HUDEP-2 (cell line): ENCODE results near the gene CLIC3.
A peak's percentile ranks its signal among the peaks of the same experiment; 100 is the strongest.

Experiments
- DNase-seq, 76 experiments: peaks; one replicate each; lab custom pipeline; 2025; ENCODE audit not compliant: unreplicated experiment in 76 of 76; lab: John Stamatoyannopoulos, UW

The CLIC3 gene

DNA sequence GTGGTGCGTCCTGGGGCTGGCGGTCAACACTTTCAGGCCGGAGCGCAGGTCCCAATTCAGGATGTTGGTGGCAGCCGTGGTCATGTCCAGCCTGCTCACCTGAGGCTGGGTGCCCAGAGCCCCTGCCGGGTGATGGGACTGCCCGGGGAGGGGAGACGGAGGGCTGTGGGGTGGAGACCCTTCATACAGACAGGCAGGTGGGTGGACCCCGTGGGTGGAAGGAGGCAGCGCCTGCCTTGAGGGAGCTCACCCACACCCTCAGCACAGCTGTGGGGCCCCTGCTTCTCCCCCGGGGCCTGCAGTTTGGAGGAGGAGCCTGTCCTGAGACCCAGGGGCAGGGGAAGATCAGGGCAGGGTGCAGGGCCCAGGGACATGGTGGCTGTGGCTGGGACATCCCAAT, 26.0 kb downstream of the CLIC3 start:
- DNase-seq = no peak

DNA sequence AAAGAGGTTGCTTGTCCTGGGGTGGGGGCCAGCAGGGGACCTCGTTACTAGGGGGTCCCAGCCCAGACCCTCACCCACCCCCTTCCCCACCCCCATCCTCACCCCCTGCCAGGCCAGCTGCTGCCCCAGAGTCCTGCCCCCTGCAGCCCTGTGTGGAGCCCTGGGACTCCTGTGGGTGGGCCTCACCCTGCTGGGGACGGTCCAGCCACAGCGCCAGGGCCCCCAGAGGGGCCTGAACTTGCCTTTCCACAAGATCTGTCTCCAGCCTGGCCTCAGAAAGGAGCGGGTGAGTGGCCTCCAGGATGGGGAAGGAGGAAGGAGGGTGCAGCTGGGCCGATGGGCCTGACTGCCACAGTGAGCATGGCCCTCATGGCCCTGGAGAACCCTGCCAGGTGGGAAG, 26.6 kb downstream of the CLIC3 start:
- DNase-seq = no peak

DNA sequence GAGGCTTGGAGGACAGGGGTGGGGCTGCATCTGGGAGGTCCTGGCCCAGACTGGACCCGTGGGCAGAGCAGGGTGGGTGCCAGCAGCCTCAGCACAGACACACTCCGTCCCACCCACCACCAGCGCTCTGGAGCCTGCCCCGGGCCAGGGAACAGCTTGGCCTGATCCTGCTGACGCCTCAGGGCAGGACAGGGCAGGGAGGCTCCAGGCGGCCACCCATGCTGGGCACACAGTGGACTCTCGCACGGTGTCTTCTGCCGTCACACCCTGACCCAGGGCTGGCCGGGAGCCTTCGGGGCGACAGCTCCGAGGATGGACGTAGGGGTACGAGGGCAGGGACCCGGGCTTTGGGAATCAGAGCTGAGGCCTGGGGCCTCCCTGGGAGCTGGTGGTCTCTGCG, 27.2 kb downstream of the CLIC3 start:
- no peak for DNase-seq

DNA sequence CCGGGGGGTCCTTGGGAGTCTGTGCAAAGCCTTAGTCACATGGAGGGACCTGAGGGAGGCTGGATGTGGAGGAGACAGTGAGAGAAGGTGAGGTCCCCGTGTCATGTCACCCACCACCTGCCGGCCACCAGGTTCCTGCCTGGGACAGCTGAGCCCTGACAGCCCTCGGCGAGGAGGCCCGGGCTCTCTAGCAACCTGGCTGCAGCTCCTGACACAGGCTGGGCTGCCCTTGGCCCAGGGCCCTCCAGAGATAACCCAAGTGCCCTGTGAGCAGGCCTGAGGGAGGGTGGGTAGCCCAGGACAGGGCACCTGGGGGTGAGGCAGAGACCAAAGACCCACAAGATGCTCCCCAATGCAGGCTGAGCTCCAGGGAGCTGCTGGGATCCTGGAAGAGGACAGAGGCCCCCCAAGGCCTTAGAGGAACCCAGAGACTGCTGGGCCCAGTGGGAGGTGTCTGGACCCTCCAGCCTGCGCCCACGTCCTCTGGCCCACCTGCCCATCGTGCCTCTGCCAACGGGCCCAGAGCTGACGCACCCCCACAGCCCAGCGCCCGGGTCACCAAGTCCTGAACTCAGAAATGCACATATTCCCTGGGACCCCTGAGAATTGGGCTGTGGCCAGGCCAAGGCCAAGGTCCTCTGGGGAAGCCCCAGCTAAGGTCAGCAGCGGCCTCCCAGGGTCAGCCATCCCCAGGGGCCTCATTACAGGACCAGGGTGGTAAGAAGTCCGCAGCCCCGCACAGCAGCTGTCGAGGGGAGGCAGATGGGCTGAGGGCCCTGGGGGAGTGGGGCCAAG, 27.8 kb downstream of the CLIC3 start:
- no peak for DNase-seq

DNA sequence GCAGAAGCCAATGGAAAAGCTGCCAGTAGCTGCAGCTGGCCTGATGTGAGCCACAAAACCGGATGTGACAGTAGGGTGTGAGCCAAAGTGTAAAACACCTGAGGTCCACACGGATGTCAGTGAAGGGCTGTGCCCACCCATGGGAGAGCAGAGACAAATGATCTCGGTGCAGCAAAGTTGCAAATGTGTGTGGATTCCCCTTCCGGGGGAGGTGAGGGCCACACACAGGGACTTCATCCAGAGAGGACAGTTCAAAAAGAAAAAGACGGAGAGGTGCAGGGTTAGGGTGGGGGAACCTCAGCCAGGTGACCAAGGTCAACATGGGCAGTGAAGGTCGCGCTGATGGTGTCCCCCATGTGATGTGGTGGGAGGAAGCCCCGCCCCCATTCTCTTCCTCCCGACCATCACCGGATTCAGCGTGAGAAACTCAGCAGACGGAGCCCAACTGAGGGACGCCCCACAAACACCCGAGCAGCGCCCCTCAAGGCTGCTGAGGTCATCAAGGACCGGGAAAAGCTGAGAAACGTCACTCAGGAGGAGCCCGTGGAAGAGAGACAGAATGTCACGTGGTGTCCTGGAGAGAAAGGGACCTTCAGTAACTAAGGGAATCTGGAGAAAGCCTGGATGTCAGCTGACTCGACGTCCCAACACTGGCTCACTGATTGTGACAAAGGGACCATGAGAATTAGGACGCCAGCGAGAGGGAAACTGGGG, 30.4 kb downstream of the CLIC3 start:
- no peak for DNase-seq

DNA sequence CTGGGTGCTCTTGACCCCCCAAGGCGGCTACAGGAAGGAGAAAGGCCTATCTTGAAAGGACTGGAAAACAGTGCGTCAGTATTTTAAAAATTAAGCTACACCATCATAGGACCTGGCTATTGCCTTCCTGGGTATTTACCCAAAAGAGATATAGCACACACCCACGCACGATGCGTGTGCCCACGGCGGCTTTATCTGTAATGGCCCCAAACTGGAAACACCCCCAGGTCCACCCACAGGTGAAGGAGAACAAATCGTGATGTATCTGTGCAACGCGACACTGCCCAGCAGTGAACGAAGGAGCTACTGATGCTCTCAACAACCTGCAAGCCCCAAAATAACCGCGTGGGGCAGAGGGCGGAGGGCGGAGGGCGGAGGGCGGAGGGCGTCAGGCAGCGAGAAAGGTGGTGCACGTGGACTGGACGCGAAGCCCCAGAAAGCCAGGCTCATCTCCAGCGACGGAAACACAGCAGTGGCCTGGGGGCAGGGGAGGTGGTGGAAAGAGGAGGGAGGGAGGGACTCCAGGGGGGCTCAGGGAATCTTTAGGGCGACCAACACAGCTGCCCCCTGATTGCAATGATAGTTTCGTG, 31.4 kb downstream of the CLIC3 start:
- no peak for DNase-seq

DNA sequence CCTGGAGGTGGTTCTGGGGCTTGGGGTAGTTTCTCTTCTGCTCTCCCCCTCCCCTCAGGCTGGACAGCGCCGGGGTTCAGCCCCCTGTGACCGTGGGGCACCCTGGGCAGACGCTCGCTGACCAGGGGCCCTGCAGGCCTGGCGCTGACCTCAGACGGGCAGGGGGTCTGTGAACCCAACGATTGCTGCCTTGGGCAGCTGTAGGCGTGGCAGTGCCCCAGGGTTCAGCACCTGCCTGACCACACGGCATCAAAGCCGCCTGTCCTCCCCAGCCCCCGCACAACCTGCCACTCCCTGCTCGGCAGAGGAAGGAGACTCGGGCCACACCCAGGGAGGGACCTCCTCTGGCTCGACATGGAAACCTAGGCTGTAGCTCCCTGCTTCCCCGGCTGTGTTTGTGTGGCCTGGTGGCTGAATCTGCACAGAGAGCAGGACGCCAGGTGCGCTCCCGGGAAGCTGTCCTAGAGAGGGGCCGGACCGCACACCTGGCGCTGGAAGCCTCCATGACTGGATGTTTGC, 32.1 kb downstream of the CLIC3 start:
- peak in 44 of 76 experiments; percentile 4 to 63 (median 36) for DNase-seq

DNA sequence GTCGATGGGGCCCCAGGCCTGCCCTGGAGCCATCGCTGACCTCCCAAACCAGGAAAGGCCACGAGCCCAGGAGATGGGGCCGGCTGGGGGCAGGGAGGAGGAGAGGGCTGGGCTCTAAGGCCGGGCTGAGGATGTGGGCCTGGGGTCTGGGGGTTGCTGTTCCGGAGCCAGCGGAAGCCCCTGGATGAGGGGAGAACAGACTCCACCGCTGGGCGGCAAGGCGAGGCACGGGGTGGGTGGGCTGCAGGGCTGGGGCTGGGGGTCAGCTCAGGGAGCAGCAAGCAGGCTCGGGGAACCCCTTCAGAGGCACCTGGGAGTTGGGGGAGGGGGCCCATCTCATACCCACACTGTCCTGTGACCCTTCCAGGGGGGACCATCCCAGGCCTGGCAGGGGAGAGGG, 32.6 kb downstream of the CLIC3 start:
- DNase-seq = no peak

DNA sequence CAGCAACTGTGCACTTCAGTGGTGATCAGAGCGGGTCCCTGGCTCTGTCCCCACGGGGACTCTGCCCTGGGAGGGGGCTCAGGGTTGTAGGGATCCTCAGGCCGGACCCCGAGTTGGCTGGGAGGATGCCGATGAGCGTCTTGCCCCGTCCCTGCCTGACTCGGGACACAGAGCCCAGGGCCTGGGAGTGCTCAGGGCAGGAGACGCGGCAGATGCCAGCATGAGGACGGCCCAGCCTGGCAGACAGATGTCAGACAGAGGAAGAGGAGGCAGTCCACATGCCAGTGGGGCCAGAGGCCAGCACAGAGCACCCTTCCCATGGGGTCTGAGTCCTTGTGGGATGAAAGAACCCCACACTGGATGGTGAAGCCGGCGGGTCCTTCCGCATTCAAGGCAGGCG, 33.0 kb downstream of the CLIC3 start:
- no peak for DNase-seq

DNA sequence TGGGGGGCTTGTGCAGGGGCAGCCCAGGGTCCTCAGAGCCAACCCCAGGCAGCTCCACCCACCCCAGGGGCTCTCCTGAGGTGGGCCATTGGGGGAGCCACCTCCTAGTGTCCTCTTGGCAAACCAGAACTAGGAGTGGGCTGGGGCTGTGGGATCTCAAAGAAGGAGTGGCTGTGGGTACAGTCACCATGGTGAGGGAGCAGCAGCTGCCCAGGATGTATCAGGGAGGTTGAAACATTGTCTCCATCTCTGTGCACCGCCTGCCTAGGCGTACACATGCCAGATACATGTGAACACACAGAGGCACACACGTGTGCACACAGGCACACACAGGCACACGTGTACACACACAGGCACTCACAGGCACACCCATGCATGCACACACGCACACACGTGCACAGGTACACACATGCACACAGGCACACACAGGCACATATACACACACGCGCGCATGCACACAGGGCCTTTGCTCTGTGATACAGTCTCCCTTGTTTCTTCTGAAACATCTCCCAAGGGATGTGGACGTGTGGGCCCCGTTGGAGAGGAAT, 33.6 kb downstream of the CLIC3 start:
- no peak for DNase-seq

DNA sequence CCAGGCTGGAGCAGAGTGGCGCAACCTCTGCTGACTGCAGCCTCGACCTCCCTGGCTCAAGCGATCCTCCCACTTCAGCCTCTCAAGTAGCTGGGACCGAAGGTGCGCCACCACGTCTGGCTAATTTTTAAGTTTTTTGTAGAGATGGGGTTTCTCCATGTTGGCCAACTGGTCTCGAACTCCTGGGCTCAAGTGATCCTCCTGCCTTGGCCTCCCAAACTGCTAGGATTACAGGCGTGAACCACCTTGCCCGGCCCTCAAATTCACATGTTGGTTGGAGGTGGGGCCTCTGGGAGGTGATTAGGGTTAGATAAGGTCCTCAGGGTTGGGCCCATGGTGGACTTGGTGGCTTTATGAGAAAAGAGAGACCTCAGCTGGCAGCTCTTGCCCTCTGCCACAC, 34.2 kb downstream of the CLIC3 start:
- DNase-seq = peak in 24 of 76 experiments; percentile 5 to 51 (median 22)

DNA sequence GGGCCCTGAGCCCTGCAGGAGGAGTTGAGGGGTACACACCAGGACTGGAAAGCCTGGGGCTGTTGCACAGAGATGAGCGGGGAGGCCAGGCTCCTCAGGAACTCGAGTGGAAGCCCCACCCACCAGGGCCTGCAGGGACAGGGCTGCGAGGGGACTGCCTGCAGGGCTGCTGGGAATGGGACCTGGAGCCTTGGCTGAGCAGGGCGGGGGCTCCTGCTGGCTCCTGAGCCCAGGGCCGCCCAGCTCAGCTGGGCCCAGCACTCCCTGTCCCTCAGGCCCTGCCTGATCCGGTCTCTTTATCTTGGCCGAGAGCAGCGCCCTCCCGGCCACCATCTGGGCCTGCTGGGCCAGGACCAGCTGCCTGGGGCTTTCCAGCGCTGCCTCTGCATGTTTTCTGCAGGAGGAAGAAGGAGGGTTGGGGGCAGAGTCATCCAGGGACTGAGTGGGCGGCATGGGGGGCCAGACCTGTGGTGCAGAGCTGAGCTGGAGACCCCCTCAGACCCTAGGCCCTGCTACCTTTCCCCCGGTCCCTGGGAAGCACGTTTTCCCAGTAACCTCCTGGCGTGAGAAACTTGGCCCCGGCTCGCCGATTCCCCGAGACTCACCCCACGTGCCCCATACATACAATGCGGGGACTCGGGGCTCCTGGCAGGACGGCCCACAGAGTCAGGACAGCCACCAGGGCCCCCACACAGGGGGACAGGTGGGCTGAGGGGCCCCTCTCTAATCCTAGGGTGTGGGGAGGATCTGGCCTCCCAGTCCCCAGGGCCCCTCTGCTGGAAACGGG, 34.9 kb downstream of the CLIC3 start:
- DNase-seq = no peak

DNA sequence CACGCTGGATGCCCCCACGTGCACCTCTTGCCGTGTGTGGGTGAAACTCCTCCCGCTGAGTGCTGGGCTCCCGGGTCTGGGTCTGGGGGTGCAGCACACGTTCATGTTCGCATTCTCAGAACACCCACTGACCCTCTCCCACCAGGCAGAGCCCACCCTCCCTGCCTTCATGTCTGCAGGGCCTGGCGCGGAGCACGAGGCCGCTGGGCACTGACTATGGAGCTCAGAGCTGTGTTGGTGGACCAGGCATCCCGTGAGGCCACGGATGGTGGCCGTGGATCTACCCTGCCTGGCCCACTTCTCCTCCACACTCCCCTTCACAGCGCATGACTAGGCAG, 35.5 kb downstream of the CLIC3 start:
- no peak for DNase-seq

DNA sequence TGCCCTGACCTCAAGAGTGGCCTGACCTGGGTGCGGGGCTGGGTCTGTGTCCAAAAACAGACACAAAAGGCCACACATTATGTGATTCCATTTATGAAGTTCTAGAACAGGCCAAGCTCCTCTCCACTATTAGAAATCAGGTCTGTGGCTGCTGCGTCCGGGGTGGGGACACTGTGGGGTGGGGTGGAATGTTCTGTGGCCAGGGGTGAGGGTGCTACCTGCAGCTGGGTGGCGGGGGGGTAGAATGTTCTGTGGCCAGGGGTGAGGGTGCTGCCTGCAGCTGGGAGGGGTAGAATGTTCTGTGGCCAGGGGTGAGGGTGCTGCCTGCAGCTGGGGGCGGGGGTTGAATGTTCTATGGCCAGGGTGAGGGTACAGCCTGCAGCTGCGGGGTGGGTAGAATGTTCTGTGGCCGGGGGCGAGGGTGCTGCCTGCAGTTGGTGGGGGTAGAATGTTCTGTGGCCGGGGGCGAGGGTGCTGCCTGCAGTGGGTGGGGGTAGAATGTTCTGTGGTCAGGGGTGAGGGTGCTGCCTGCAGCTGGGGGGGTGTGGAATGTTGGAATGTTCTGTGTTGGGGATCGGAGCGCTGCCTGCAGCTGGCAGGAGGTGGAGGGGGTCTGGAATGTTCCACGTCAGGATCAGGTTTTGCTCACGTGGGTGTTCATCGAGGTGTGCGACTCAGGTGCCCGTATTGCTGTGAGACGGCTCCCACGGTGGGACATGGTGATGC, 36.0 kb downstream of the CLIC3 start:
- no peak for DNase-seq

DNA sequence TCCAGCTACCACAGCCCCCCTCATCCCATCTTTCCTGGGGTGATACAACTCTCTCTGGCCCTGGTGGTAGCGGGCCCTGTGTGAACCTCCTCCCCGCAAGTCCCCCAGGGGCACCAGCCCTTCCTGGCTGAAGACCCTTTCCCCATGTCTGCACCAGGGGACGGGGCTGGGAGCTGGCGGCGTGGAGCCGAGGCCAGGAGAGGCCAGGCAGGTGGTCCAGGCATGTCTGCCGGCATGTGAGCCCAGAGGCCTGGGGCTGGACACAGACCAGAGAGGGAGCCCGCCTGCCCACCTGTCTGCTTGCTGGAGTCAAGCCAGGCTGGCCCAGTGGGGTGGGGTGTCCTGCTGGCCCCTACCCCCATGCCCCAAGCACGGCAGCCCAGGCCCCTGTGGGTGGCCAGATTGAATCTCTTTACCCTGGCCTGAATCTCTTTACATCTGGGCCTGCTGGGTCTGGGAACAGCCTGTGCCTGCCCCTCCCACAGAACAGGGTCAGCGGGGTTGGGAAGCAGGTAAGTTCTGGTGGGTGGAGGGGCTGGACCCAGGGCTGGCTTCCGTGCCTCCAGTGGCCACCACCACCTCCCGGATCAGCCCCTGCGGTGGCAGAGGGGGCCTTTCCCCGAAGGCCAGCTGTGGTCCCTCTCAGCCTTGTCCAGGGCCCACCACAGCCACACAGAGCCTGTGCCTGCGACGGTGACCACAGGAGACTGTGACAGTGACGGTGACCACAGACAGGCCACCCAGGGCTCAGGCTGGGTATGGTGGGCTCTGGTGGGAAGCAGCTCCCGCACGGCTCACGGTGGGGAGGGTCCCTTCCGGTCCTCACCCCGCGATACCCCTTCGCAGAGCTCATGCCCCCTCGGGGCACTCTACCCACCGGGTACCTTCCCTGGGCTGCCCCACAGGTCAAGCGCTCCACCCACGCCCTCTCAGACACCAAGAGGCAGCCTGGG, 37.2 kb downstream of the CLIC3 start:
- no peak for DNase-seq

DNA sequence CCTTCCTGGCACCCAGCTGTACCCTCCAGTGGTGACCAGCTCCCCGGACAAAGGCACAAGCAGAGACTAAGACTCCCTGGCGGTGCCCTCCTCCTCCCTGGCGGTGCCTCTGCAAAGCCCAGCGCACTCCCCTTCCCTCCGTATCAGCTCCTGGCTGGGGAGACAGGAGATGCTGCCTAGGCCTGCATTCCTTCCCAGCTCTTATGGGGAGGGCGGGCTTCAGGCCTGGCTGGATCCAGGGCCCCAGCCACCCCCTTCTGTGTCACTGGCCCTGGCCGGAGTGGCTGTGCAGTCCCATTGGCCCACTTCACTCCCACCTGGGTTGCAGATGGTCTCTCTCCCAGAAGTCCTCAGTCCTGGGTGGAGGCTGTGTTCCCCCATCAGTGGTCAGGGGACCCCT, 37.9 kb downstream of the CLIC3 start:
- DNase-seq = no peak

DNA sequence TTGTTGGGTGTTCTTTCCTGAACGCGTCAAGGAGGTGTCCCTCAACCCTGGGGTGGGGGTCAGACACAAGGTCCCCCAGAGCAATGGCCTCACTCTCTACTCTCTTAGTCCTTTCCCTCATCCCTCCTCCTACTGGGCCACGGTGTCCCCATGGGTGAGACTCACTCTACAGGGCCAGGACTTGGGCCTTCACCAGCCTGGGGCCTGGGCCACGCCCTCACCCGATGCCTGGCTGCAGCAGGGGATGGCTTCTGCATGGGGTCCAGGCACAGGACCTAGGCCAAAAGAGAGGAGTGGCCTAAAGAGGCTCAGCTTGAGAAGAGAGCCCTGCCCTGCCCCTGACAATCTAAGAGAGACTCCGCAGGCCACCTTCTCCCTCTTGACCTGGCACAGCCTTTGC, 38.5 kb downstream of the CLIC3 start:
- DNase-seq = no peak

DNA sequence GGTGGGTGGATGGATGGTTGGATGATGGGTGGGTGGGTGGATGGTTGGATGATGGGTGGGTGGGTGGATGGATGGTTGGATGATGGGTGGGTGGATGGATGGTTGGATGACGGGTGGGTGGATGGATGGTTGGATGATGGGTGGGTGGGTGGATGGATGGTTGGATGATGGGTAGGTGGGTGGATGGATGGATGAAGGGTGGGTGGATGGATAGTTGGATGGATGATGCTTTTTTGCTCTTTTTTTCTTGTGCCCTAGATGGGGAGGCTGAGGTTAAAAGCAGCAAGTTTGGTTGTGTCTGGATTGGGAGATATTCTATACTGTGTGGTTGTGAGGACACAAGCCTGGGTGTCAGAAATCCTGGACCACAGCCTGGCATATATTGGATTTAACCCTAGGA, 38.9 kb downstream of the CLIC3 start:
- DNase-seq = no peak

DNA sequence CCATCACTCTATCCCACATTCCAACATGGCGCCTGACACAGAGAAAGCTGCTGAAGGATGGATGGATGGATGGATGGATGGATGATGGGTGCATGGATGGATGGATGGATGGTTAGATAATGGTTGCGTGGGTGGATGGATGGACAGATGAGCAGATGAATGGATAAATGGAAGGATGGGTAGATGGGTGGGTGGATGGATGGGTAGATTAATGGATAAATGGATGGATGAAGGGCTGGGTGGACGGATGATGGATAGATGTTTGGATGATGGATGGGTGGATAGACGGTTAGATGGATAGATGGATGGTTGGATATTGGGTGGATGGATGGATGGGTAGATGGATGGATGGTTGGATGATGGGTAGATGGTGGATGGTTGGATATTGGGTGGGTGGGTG, 39.8 kb downstream of the CLIC3 start:
- DNase-seq = no peak
